Hematopoietic multipotent progenitor cell treated with erythropoietin and hydrocortisone succinate and interleukin-3 and kit ligand, for 6 days (in vitro differentiated cells): Measurements from ENCODE around the gene VPS8.

Experiments used
- DNase-seq: peaks from one replicate; pipeline ENCODE4 v3.0.0-alpha.2; 2015

VPS8 gene, protein sequence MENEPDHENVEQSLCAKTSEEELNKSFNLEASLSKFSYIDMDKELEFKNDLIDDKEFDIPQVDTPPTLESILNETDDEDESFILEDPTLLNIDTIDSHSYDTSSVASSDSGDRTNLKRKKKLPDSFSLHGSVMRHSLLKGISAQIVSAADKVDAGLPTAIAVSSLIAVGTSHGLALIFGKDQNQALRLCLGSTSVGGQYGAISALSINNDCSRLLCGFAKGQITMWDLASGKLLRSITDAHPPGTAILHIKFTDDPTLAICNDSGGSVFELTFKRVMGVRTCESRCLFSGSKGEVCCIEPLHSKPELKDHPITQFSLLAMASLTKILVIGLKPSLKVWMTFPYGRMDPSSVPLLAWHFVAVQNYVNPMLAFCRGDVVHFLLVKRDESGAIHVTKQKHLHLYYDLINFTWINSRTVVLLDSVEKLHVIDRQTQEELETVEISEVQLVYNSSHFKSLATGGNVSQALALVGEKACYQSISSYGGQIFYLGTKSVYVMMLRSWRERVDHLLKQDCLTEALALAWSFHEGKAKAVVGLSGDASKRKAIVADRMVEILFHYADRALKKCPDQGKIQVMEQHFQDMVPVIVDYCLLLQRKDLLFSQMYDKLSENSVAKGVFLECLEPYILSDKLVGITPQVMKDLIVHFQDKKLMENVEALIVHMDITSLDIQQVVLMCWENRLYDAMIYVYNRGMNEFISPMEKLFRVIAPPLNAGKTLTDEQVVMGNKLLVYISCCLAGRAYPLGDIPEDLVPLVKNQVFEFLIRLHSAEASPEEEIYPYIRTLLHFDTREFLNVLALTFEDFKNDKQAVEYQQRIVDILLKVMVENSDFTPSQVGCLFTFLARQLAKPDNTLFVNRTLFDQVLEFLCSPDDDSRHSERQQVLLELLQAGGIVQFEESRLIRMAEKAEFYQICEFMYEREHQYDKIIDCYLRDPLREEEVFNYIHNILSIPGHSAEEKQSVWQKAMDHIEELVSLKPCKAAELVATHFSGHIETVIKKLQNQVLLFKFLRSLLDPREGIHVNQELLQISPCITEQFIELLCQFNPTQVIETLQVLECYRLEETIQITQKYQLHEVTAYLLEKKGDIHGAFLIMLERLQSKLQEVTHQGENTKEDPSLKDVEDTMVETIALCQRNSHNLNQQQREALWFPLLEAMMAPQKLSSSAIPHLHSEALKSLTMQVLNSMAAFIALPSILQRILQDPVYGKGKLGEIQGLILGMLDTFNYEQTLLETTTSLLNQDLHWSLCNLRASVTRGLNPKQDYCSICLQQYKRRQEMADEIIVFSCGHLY (N-terminal part only)

DNA sequence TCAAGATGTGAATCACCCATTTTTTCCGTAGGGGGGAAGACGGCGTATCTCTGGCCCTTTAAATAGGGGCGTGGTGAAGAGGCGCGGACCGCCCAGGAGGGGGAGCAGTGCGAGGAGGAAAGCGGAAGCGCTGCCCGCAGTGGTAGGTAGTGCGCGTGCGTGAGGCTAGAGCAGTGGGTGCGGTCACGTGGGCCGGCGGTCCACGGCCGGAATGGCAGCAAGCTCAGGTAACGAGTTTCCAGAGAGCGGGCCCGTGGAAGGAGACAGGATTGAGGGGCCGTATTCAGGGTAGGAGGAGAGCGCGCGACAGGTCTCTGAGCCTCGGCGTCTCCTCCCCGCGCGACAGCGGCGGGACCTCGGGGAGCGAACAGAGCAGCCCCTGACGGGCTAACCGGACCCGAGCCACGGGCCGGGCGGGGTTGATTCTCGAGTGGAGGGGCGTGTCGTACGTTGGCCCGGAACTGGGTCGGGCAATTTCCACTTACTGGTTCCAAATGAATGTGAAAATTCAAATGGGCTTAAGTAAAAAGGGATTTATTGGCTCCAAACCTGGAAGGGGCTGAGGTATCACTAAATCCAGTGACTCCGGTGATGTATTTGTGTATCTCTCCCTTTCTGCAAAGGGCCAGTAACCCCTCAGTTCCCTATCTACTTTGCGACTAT, at the start of gene VPS8:
Gene VPS8, plus strand, starts transcription at position 168 of the 663 bp plus-strand sequence. CDS start 12,467 bp downstream, outside the sequence.
- DNase-seq, result peak; percentile 98

GRCh38 chr3:184764191-184764590, 47.8 kb upstream of the VPS8 start:
- no peak for DNase-seq

DNA sequence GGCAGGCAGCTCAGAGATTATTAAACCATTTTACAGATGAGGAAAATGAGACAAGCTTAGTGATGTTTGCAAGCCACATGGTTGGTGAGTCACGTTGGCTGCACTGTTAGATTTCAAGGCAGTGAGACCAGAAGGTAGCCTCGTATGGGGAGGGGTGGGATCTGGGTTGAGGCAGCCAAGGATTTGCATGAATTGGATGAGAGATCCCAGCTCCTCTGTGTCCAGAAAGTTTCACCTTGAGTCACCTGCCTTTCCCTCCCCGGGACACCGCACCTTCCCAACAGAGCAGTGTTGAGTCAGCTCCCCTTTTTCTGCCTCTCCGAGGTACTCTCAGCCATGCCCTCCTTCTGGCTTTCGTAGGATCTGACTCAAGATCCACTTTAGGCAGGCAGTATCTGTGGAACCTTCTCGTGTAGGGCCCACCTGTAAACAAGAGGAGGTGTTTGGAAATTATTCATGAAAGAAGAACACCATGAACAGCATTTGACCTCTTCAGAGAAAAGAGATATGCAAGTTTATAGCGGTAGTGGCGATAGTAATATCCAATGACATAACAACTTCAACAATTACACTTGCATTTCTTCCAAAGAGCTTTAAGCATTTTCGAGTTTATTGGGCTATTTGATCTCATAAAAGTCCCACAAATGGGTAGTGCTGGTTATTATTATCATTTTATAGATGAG, 46.8 kb upstream of the VPS8 start:
- no peak for DNase-seq

- DNase-seq, result no peak
Observed at GRCh38 chr3:184765730-184766074, 46.3 kb upstream of the VPS8 start.

DNA sequence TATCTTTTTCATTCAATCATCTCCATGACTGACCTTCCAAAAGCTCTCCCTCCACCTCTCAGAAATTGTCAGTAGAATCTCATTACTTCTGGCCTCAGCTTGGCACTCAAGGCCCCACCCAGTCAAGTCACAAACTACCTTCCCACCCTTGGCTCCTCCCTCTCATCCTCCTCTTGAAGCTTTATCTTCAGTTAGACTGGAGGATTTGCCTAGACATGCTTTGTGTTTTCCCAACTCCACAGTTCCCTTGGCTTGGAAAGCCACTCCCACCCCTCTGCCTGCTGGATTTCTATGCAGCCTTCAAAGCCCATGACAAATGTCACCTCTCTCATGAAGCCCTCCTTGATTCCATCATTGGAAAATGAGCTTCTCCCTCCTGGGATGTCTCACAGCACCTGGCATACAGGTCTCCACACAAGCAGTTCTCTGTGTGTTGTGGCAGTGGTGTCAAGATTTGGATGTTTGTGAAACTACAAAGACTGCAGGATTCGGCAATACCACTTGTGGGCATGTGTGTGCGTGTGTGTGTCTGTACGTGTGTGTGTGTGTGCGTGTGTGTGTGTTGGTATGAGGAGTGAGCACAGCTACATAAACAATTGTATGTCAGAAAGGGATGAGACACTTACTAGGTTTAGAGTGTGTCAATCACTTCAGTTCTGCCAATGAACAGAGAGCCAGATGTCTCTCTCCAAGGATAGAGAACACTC, 45.3 kb upstream of the VPS8 start:
- DNase-seq, result peak; percentile 24

DNA sequence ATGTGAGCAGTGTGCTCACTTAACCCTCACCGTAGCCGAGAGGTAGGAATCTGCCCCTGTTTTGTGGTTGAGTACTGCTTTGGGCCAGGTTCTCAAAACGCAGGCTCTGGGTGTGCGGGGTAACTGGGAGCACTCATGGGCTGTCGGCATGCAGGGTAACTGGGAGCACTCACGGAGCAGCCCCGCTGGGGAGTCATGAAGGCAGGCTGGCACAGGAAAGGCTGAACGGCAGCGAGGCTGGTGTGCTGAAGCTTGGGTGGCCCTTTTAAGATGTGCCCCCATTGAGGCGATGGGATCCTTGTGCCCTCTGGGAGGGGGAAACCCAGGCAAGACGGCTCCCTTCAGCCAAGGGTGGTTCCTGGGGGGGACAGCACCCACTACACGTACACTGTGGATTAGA, 44.6 kb upstream of the VPS8 start:
- DNase-seq, result no peak

GRCh38 chr3:184769382-184770170, 42.4 kb upstream of the VPS8 start:
- DNase-seq, result no peak

DNA sequence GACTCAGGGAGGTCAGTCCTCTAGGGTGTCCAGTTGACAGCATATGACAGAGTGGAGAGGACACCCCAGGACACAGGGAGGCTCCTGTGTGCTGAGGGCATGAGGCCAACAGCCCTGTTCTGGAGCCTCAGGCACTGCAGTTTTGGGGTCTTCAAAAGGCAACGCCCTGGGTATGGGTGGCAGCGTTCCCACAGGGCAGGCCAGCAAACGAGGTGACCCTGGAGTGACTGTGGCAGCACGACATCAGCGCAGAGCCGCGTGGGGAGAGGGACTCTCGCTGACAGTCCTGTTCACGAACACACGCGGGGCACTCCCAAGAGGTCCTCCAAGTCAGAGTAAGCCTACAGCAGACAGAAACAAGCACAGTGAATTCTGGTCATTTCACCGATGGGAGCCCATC, 41.4 kb upstream of the VPS8 start:
- no peak for DNase-seq

DNA sequence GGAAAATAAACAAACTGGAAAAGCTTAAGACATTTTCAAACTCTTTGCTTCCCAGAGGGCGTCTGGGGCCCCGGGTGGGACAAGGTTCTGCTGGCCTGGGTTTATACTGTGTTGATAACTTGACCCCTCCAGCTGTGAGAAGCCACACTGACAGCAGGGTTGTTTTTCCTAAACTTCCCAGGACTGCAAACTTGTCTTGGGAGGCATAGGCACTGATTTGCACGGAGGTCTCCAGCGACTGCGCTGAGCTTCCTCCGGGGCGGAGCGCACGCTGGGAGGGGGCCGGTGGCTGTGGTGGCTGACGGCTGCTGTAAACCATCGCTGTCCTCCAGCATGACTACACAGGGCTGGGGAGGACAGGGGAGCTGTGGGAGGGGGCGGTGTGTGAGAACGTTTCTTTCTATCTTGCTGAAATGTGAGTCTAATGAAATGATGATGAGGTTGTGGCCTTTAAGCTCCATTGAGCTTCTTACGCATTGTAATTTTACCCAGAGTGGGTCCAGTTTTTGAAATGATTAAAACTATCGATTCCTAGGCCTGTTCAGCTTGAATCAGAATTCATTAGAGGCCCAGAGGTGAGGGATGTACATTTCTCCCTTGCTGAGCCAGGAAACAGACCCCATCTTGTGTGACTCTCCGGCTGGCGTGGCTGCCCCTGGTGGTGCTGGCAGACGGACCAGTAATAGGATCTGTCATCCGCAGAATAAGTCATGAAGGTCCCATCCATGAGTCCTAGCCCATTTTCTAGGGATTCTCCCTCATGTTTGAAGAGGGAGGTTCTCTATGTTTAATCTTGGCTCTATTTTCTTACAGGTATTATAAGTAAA, 40.5 kb upstream of the VPS8 start:
- DNase-seq, result no peak

DNA sequence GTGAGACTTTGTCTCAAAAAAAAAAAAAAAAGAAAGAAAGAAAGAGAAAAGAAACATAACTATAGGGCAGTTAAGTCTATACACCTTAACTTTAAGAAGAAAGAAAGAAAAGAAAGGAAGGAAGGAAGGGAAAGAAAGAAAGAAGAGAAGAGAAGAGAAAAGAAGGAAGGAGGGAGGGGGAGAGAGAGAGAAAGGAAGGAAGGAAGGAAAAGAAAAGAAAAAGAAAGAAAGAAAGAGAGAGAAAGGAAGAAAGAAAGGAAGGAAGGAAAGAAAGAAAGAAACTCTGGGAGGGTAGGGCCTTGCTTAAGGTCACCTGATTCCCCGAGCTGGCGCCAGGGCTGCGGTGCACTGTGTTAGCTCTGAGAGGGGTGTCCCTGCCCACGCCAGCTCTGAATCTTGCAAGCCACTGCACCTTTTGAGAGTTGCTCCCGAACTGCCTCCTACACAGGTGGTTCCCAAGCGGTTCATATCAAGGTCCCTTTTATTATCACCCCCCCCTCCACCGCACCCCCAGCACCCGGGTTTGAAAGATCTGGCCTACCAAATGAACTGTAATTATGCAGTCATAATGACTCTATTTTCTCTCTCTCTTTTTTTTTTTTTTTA, 39.2 kb upstream of the VPS8 start:
- no peak for DNase-seq

GRCh38 chr3:184773283-184774186, 38.4 kb upstream of the VPS8 start:
- no peak for DNase-seq

GRCh38 chr3:184776916-184777315, 35.0 kb upstream of the VPS8 start:
- DNase-seq, result no peak

DNA sequence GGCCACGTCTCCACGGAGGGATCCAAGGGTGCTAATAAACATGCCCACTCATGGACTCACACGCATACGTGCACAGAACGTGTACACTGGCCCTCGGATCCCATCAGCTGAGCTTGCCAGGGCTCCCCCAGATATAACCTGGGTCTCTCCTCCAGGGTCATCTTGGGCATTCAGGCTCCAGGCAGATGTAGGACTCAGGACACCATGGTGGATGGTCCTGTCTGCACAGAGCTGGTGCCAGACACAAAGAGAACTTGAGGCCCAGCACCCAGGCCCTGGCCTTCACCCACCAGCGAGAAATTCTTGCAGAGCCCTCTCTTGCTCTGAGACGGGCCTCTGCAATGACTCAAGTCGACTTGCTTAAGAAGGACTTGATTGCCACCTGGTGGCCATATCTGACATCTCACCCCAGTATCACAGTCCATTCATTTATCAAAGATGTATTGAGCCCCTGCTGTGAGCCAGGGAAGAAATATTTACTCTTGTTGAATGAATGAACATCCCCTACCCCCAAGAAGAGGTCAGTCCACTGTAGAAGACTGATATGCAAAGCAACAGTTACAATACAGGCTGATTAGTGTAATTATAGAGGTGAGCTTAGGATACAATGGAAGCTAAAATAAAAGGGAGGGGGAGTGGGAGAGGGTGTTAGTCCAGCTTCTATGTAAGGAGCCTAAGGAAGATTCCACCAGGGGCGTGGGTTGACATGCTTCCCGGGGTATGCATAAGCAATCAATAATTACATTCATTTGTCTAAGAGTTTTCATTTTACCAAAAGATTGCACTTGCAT, 34.2 kb upstream of the VPS8 start:
- DNase-seq, result peak; percentile 91

- no peak for DNase-seq
Observed at GRCh38 chr3:184778426-184779332, 33.3 kb upstream of the VPS8 start.

DNA sequence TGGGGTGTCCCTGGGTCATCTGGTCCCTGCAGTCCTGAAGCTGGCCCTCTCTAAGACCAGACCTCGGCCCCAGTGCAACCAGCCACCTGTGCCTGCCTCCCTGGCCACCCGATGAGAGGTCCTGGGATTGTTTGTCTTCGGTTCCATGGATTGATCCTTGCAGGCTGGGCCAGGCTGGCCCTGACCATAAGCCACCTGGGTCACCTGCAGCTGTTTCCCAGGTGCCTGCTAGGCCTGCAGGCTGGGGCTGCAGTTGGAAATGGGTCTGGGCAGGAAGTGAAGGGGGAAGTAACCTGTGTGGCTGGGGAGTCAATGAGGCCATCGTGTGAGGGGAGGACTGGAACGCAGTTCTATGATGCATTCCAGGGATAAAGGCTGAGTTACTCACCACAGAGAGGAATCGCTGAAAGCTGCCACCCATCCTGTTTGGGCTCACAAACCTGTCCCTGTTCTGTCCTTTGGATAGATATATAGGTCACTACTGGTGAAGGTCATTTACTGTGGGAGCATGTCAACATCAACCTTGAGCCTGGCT, 30.9 kb upstream of the VPS8 start:
- DNase-seq, result no peak

DNA sequence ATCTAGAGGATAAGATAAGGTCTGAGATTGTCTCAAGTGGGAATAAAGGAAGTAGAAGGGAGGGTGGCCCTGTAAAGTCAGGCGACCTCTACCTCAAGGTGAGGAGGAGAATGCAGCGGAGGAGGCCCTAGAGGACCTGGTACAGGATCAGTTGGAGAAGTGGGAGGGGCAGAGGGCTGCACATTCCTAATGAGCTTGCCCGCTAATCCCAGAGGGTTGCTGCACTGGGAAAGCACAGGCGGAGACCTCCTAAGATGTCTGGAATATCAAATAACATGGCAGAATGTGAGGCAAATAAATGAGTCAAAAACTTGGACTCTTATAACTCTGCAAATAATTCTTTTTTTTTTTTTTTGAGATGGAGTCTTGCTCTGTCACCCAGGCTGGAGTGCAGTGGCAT, 30.2 kb upstream of the VPS8 start:
- no peak for DNase-seq
